ENCODE measurements around the gene C5.

The C5 gene

DNA sequence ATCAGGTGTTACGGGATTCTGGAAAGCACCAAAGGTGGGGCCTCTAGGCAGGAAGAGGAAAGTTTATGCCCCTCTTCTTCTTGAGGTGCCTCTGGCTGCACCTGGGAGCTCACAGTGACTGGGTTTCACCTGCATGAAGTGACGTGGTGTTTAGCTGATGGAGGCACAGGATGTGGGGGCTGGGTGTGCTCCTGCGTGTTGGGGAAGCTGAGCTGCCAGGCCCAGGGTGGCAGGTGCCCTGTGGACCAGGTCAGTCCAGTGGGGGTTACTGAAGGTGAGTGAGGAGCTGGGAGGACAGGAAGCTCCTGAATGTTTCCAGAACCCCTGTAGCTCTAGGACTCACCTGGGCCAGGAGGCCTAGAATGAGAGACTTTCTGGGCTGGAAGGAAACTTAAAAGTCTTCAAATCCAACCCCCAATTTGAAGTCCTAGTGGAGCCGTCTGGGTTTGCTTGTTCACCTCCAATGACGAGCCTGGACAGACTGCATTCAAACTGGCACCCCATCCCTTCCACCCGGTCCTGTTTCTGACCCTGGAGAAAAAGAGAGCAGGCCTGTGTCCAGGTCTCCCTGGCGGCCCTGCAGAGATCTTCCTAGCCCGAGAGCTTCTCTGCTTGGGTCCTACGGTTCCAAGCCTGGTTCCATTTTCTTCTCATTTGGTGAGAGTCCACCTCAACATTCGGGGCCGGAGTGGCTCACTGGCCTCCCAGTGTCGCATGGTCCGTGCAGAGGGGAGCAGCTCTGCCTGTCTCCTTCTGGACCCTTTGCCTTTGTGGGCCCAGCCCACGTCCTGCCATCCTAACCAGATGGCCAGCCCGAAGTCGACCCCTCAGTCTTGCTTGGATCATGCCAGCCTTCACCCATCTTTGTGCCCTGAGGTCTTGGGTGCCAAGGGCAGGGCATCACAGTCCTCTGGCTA is 145.8 kb downstream of the C5 start:
- Histone ChIP-seq H2AFZ (ENCODE audit: insufficient read depth, low read length, poor library complexity) (no peak overlapping the region), H2AK5ac (ENCODE audit: low read length) (no peak overlapping the region), H3K23ac (ENCODE audit: low read length) (no peak overlapping the region), H3K9ac (ENCODE audit: low read length) (no peak overlapping the region), H4K12ac (ENCODE audit: low read depth, low read length) (no peak overlapping the region), H3K27me3 (ENCODE audit: insufficient read depth, low read length) (no peaks in the 10 kb centered on the region), H2BK5ac (ENCODE audit: low read depth, low read length, poor library complexity) (no peak overlapping the region), H3K14ac (ENCODE audit: low read length) (no peak overlapping the region), H2BK12ac (ENCODE audit: low read length) (no peak overlapping the region), H3K27ac (ENCODE audit: low read depth, low read length) (no peak overlapping the region), H3K4me3 (ENCODE audit: low read depth, low read length) (no peak overlapping the region), H3K18ac (ENCODE audit: low read length) (no peak overlapping the region), H4K91ac (ENCODE audit: low read depth, low read length) (no peak overlapping the region), H3K4me1 (ENCODE audit: control insufficient read depth in 1 of 2, insufficient read depth in 2 of 2, low read length in 2 of 2) (no peaks in the 10 kb centered on the region), H3K36me3 (ENCODE audit: control insufficient read depth in 1 of 2, insufficient read depth in 2 of 2, low read length in 2 of 2) (no peaks in the 10 kb centered on the region), H2BK120ac (ENCODE audit: insufficient read depth, low read length, poor library complexity) (no peak overlapping the region), H3K4me2 (ENCODE audit: low read length) (no peak overlapping the region), H3K79me1 (ENCODE audit: low read length) (no peaks in the 10 kb centered on the region), H3K4ac (ENCODE audit: low read depth, low read length) (no peak overlapping the region), H4K8ac (ENCODE audit: low read depth, low read length) (no peak overlapping the region), H3K9me3 (ENCODE audit: insufficient read depth, low read depth, low read length) (peaks cover 2% of the 10 kb centered on the region), H3K79me2 (ENCODE audit: control insufficient read depth, insufficient read depth, low read length, poor library complexity) (no peaks in the 10 kb centered on the region)
- no peak for DNase-seq
- WGBS (ENCODE audit: extremely low coverage, insufficient coverage, insufficient read length): no CpG with 5 or more reads among the region's 16 CpGs

DNA sequence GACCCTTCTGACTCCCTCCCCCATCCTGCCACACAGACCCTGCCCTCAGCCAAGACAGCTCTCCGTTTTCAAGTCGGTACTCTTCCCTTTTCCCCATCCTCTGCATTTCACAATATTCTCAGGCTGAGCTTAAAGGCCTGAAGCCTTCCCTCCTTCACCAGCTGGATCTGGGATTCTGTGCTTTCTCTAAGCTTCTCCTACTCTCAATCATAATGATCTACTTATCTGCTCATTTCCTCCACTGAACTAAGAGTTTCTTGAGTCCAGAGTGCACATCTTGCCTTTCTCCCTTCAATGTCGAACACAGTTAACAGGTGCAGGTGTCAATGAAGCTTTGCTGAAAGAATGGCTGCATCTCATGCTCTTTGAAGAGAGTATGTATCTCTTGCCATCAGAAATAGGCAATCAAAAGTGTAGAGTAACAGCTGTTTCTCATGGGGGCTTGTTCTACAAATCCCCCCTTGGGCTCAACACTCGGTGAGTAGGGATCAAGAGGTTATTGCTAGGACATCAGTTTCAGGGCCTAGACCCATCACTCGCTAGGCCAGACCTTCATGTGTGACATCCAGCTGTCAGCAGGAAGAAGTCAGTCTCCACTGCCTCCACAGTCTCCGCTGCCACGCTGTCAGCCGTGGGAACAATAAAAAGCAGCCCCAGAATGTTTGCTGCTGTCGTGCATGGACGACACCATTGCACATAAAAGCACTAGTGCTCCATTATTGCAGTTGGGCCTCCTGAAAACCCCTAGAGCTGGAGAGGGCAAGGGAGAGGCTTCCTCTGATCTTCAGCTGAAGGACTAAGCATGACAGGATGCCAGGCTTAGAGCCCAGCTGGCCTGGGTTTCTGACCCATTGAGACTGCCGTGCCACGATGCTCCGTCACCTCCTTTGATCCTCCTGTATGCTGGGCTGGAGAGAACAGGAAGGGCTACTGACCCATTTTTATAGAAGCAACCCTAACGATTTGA is 147.2 kb downstream of the C5 start:
- H3K4me2 ChIP-seq (ENCODE audit: low read length): no peak overlapping the region
- no peak overlapping the region for H2AFZ ChIP-seq (ENCODE audit: insufficient read depth, low read length, poor library complexity)
- no peak overlapping the region for H3K4me3 ChIP-seq (ENCODE audit: low read depth, low read length)
- H2BK5ac ChIP-seq (ENCODE audit: low read depth, low read length, poor library complexity): no peak overlapping the region
- no peak overlapping the region for H3K14ac ChIP-seq (ENCODE audit: low read length)
- H3K36me3 ChIP-seq (ENCODE audit: control insufficient read depth in 1 of 2, insufficient read depth in 2 of 2, low read length in 2 of 2): no peaks in the 10 kb centered on the region
- H3K27me3 ChIP-seq (ENCODE audit: insufficient read depth, low read length): no peaks in the 10 kb centered on the region
- no peak overlapping the region for H4K91ac ChIP-seq (ENCODE audit: low read depth, low read length)
- H3K9ac ChIP-seq (ENCODE audit: low read length): no peak overlapping the region
- no peaks in the 10 kb centered on the region for H3K79me1 ChIP-seq (ENCODE audit: low read length)
- no peak overlapping the region for H2AK5ac ChIP-seq (ENCODE audit: low read length)
- H3K18ac ChIP-seq (ENCODE audit: low read length): no peak overlapping the region
- no peak overlapping the region for H4K8ac ChIP-seq (ENCODE audit: low read depth, low read length)
- whole genome bisulfite sequencing (ENCODE audit: extremely low coverage, insufficient coverage, insufficient read length): no CpG with 5 or more reads among the region's 14 CpGs
- no peak overlapping the region for H2BK120ac ChIP-seq (ENCODE audit: insufficient read depth, low read length, poor library complexity)
- H3K27ac ChIP-seq (ENCODE audit: low read depth, low read length): no peak overlapping the region
- no peaks in the 10 kb centered on the region for H3K9me3 ChIP-seq (ENCODE audit: insufficient read depth, low read depth, low read length)
- DNase-seq: no peak
- no peaks in the 10 kb centered on the region for H3K79me2 ChIP-seq (ENCODE audit: control insufficient read depth, insufficient read depth, low read length, poor library complexity)
- no peak overlapping the region for H3K23ac ChIP-seq (ENCODE audit: low read length)
- H2BK12ac ChIP-seq (ENCODE audit: low read length): no peak overlapping the region
- H3K4me1 ChIP-seq (ENCODE audit: control insufficient read depth in 1 of 2, insufficient read depth in 2 of 2, low read length in 2 of 2): no peaks in the 10 kb centered on the region
- H3K4ac ChIP-seq (ENCODE audit: low read depth, low read length): no peak overlapping the region
- no peak overlapping the region for H4K12ac ChIP-seq (ENCODE audit: low read depth, low read length)

Measured in trophoblast cell (in vitro differentiated cells and primary cell).